Stimulated activated CD4-positive, alpha-beta T cell treated with anti-CD3 and anti-CD28 coated beads, Interleukin-1b, Interleukin-23, amount 100 ng/mL, for 48 hours (primary cell): ENCODE measurements around the gene TAC4.
A peak's percentile ranks its signal among the peaks of the same experiment; 100 is the strongest.

ENCODE experiments used
- DNase-seq: peaks from one replicate; pipeline ENCODE4 v3.0.0-alpha.2; 2020

Gene TAC4, protein sequence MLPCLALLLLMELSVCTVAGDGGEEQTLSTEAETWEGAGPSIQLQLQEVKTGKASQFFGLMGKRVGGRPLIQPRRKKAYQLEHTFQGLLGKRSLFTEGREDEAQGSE

DNA sequence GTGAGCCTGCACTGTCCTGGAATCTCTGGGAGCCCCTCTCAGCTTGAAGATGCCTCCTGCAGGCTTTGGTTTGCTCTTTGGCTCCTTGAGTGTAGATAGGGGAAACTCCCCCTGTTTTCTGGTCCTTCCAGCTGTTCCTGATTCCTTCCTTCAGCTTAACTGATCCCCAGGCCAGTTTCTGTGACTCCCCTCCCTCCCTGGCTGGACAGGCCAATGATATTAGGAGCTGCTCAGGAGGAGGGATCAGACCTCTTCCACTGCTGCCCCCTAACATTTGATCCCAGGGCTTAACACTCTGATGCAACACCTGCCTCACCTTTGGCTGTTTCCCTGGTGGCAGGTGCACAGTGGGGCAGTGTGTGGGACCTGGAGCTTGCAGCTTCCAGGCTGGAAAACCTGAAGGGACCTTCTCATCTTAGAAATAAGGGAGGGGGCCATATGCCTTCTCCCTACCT is at the start of gene TAC4:
Gene TAC4, minus strand, starts transcription at position 51 of the 455 bp plus-strand sequence. CDS start 52 bp downstream, outside the sequence.
- no peak for DNase-seq

DNA sequence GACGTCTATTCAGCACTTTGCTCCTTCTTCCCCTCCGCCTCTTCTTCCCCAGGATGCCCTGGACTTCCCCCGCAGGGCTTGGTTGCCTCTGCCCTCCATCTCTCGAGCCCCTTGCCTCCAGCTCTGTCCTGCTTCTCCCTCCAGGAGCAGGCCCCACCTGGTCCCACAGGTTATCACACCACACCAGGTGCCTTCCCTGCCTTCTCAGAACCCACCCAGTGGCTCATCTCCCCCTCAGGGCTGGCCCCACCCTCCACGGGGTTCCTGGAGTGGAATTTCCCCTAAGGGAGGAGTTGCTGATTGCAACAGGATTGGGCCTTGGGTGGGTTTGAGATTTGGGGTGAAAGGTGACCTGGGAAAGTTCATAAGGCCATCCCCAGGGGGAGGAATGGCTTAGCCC is 49.0 kb upstream of the TAC4 start:
- DNase-seq: no peak

DNA sequence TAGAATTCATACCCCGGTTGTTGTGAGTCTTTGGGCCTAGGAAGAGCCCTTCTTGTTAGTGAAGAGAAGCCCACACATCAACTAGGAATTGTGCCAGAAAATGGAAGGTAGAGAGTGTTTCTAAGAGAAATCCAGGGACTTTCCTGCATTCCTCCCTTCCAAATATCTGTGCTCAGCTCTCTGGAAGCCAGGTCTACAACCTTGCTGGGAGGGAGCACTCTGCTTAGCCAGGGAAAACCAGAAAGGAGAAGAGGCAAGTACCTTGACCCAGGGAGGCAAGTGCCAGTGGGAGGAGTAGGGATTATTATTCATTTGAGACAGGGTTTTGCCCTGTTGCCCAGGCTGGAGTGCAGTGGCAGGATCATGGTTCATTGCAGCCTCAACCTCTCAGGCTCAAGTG is 48.4 kb upstream of the TAC4 start:
- DNase-seq: no peak

DNA sequence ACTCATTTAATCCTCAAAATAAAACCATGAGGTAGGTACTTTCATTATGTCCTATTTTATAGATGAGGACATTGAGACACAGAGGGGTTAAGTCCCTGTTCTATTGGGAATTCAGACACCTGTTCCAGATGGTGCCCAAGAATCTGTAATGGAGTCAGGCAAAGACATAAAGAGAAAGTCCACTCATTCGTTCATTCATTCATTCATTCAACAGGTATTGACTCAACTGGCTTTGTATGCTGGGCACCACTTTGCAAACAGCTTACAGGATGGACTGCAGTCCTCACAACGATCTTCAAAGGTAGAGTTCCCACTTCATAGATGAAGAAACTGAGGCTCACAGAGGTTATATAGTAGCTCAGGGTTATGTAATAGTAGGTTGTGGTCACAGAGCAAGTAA is 47.9 kb upstream of the TAC4 start:
- DNase-seq: no peak

DNA sequence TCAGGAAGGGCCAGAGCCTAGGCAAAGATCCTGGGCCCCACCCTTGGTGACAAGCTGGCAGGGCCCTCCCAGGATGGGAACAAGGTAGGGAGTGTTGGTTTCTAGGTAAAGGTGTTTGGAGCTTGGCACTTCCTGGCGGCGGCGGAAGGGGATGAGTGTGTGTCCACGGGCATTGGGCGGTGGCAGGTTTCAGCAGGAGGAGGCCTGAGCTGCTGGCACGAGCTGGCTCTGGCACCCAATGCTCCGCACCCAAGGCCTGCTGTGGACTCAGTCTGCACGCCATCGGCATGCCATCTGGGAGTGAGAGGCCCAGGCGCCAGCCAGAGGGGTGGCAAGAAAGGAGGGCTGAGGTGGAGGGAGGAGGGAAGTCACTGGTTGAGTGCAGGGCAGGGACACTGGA is 46.9 kb upstream of the TAC4 start:
- DNase-seq: no peak

DNA sequence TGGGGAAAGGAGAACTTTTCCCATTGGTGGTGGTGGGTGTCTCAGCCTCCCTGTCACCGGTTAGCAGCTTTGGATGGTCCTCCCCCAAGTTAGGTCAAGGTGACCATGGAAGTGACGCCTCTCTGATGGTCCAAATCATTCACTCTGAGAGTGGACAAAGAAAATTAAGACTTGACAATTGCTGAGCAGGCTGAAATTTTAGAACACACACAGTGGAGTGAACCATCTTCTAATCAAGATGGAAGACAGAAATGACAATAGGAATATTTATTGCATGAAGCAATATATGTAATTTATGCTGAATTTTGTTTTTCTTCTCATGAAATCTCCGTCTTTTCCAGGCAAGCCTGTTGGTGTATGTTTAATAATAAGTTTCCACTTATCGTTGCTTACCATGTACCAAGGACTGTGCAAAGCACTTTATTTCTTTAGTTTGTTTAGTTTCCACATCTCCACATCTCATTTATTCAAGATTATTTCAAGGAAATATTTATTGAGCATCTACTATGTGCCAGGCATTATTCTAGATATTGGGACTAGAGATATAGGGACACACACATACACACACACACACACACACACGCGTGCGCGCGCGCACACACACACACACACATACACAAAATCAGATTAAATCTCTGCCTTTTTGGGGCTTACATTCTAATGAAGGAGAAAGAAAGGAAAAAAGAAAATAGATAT is 44.0 kb upstream of the TAC4 start:
- no peak for DNase-seq

DNA sequence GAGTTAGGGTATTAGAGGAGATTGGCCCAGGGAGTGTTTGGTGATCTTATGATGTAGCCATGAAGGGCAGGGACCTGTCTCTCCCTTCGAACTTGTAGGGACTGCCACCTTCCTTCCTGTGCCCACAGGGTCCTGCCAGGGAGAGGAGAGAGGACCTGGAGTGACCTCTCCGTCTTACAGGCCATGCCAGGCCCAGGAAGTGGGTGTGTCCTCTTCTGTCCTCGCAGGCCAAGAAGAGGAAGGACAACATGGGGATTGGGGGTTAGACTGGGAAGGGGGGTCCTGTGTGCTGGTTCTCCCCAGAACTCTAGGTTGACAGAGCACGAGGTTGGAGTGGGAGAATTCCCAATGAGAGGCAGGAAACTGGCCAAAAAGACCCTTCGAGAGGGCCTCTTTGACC is 43.4 kb upstream of the TAC4 start:
- no peak for DNase-seq

DNA sequence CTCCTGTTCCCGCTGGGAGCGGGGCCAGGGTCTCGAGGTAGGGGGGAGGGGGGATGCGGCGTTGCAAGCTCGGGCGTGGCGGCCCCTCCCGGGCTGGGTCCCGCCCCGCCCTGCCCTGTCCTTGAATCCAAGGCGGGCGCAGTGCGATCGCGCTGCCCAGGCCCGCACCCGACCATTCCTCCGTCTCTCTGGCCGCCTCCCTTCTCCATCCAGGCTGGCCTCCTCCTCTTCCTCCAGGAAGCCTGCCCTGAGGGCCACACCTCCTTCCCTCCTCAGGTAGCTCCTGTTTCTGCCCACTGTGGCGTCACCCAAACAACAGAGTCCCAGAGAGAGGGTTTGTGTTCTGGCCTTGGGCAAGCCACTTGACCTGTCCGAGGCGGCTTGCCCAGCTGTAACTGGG is 43.0 kb upstream of the TAC4 start:
- no peak for DNase-seq

DNA sequence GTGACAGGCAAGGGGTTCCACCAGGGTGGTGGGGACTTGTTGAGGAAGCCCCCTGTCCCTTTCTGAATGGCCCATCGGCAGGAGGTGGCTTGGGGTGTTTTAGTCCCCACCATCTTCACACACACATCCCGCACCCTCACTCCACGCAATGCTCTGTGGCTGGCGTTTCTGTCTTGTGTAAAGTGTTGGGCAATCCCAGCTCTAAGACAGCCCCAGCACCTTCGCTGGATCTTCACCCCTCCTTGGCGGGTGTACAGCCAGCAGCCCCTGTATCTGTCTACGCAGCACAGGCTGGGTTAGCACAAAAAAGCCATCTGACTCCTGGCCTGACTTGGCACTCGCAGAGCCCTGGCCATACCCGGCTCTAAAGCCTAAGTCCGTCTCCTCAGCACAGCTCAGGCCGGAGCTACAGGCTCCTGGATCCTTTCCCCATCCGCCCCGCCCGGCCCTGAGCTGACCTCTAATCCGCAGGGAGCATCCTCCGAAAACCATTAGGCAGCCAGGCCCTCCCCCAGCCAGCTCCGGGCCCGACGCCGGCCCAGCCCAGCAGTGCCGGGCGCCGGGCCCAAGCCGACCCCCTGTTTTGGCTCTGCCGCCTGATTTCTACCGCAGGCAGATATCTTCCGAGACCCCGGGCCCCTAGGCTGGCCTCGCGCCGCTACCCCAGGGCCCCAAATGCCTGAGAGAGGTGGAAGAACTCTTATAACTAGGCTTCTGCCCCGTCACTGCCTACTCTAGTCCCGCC is 42.4 kb upstream of the TAC4 start:
- no peak for DNase-seq

DNA sequence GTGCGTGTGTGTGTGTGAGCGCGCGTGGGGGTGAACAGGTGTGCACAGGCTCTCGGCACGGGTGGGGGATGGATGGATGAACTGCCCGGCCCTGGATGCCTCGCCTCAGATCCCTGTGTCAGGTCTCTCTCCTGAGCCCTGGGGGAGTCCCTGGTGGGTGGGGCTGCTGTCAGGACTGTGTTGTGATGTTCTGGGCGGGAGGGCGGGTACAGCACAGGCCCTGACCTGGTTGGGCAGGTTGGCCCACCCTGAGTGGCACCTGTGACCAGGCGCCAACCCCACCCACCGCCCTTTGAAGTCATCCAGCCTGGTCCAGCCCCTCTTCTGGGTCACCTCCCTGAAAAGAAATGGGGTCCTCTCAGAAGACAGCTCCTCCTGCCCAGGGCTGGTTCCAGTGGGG is 41.6 kb upstream of the TAC4 start:
- DNase-seq: no peak

DNA sequence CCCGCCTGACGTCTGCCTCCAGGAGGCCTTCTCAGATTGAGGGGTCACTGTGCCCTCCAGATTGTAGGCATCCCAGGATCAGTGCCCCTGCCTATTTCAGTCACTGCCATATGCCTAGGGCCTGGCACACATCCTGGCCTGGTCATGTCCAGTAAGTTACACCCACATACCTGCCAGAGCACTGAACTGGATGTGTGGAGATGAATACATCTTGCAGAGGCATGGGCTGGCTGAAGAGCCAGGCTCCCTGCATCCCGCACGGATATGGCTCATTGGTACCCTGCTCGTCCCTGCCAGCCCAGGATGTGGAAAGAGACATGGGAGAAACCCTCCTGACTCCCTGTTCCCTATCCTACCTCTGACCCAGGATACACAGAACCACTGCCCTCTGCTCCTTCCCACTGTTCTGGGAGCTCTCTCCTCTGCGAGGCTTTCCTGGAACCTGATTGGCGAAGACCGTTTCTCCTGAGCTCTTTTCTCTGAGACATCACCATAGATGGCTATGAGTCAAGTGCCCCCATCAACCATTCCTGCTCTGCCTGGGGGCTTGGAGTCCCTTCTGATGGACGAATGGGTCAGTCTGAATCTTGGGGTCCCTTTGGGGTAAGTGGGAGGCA is 40.0 kb upstream of the TAC4 start:
- DNase-seq: no peak

DNA sequence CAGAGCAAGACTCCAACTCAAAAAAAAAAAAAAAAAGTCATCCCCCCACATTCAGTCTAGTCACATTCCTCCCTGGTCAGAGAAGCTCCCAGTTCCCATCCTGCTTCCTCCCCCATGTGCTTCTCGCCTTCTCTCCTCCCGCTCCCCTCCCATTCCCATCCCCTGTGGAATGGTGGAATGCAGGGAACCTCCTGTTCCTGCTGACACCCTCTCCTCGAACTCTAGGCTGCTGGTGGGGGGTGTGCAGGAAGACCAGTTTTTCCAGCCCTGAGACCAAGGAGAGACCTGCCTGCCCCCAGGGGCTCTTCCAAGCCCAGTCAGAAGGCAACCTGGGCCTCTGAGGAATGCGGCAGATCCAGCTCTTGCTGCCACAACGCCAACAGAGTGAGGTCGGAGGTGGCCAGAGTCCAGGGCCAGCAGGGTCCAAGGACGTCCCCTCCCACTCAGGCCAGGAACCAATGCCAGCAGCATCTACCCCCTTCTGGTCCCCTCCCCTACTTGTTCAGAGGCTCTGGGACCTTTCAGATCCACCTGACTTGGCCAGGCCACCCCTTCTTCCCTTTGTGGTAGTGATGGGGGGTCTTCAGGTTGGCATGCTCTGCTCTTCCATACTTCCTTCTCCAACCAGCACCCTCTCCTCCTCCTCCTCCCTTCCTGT is 39.3 kb upstream of the TAC4 start:
- DNase-seq: no peak

DNA sequence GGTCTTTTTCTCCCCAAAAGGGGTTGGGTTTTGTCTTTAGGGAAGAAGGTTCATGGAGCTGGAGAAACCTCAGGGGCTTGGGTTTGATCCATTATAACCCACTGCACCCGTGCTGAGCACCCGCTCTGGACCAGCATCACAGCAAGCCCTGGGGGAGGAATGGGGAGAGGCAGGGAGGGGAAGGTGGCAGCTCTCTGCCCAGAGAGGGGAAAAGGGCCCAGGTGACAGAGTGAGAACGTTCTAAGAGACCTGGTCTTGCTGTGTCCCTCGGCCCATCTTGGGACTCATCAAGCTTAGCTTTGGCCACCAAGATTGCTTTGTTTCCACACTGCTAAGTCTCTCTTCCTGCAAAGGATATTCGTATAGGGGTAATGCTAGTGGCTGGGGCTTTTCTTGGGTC is 38.2 kb upstream of the TAC4 start:
- no peak for DNase-seq

DNA sequence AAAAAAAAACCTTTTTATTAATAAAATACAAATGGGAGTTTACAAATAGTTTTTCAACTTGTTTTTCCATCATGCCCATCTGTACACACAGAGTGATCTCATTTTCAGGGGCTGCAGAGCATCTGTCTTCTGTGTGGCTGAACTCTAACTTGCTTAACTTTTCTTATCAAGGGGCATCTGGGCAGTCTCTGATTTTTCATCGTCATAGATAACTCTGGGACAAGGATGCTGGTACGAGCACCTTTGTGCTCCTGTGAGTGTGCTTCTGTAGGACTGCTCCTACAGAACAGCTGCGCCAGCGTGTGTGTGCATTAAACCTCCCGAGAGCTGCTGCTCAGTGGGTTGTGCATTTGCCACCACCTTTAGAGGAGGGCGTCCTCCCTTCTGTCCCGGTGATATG is 34.6 kb upstream of the TAC4 start:
- DNase-seq: no peak

DNA sequence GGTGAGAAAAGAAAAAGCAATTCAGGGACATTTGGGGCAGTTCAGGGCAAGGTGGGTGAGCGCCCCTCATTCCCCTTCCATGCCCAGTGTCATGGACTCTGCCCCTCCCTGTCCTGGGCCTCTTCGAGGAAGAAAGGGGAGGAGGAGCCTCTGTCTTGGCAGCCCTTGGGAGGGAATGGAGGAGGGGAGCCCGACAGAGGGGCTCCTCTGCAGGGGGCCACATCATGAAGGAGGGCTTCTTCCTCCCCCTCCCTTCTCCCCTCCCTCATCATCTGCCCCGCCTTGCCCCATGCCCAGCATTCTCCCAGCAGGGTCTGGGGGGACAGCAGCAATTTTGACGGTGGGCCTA is 33.2 kb upstream of the TAC4 start:
- no peak for DNase-seq

DNA sequence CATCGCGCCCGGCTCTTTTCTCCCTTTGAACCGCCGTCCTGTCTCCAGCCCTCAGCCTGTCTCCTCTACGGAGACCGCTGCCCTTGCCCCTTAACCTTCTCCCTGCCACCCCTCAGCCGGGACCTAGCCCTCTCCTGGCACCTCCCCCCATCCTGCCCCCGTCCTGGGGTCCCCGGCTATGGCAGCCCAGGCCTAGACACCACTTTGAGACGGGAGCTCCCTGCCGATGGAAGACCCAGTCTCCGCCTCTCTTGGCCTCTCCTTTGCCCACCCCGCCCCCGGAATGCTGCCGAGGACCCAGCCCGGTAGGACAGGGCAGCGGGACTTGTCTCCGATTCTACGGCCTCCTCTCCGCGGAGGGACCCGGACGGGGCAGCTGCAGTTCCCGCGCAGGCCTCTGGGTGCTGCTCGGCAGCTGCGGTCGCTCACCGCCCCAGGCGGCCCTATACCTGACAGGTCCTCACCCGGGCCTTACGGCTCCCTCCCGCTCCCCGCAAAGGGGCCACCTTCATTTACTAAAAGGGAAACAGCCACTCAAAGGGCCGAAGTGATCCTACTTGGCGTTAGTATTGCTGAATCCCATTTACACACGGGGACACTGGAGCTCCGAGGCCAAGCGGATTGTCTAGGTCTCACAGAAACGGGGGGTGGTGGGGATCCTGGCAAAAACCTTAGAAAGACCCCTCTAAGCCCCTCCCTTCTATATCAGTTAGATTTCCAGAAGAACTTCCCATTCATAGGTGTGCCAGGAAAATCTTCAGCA is 32.6 kb upstream of the TAC4 start:
- DNase-seq: peak; percentile 72

DNA sequence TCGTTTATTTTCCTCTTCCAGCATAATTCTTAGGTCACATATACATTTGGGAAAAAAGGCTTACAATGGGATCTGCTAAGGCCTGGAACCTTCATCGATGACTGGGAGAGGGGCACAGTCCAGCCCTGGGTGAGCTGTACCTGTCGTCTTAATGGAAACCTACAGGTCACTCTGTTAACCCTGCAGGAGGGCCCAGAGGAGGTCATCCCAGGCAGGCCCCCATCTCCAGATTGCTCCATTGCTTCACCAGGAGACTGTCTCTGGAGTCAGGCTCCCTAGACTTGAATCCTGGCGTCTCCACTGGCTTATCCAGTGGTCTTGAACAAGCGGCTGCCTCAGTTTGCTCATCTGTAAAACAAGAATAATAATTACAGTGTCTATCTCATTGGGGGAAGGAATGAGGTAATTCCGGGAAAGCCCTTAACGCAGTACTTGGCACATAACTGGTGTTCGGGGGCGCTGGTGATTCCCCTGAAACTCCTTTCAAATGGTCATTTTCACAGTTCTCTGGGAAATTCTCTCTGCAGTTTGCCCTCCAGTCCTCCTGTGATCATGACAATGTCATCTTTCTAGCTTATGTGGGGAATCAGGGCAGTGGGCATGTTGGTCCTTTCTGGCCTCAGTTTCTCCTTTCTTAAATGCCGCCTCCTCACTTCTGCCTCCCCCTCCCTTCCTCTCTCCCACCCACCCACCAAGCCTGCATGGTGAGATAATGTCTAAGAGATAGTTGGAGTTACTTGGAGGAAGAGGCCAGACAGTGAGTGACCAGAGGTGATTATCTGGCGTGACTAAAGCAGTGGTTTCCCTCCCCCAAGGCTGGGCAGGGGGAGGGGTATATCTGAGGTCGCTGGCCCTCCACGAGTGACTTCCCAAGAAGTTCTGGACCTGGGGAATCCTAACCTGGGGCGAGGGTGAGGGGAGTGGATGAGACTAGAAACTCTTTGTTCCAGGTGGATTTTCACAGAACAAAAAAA is 31.3 kb upstream of the TAC4 start:
- no peak for DNase-seq

DNA sequence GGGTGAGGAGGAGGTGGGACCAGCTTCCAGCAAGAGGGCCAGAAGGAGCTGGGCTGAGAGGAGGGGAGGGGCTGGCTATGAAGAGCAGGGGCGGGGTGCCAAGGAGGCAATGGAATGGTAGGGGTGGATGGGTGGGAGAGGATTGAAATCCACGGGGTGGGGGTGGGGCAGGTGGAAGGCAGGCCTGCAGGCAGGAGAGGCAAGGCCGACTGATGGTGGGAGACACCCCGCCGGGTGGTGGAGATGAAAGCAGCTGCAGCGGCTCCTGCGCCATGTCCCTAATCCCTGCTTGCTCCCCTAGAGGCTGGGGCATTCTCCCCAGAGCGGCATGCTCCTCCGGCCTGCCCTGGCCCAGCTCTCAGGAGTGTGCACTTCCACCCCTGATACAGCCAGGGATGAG is 27.8 kb upstream of the TAC4 start:
- DNase-seq: no peak

DNA sequence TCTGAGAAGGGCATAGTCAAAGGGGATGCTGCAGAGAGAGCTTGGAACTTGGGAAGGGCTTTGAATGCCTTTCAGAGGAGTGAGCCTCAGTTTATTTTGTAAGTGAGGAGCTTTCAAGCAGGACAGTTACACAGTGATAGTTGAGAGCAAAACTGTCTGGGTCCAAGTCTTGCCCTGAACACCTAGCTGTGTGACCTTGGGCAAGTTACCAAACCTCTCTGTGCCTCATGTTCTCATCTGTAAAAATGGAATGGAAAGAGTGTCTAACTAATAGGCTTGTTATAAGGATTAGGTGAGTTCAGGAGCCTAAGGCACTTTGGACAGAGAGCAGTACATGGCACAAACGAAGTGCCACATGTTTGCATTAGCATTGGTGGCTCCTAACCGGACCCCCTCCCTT is 27.0 kb upstream of the TAC4 start:
- no peak for DNase-seq

DNA sequence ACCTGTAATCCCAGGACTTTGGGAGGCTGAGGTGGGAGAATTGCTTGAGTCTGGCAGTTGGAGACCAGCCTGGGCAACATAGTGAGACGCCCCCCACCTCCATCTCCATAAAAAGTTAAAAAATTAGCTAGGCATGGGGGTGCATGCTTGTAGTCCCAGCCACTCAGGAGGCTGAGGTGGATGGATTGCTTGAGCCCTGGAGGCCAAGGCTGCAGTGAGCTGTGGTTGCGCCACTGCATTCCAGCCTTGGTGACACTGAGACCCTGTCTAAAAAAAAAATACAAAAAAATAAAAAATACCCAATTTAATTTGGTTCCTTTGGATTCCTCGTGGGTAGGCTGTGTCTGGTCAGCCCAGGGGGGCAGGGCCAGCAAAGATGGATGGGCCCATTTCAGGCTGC is 26.1 kb upstream of the TAC4 start:
- no peak for DNase-seq

DNA sequence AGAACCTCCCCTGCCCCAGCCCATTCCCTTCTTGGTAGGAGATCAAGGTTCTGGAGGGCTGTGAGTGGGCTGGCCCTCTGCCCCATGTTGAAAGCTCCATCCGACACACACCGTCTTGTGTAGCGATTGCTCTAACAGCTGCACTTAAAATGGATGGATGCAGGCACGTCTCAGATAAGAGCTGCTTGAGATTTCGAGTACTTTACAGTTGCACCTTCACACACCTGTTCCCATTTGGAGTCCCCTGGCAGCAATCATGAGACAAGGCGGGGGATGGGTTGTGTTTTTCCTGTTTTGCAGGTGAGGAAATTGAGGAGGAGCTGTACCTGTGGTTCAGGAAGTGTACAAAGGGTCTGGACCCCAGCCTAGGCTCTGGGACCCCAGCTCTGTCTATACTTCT is 25.6 kb upstream of the TAC4 start:
- DNase-seq: no peak
